Transverse colon (tissue), 4 donors: ENCODE data around the gene SLC24A3.

Experiments
- POLR2A ChIP-seq: fragments of 450-650 bp; IDR thresholded peaks from one replicate; pipeline ENCODE4 v1.6.1; 2016; ENCODE audit warnings: antibody characterized with exemption, mild to moderate bottlenecking, moderate library complexity
- POLR2AphosphoS5 ChIP-seq, 3 donors: sonication (generic); formaldehyde crosslinking; IDR thresholded peaks; one replicate each; pipeline ENCODE4 v1.6.1; 2016; ENCODE audit warnings: antibody characterized with exemption in 3 of 3
- TF ChIP-seq, protein P1 (sequence below), 5 experiments: fragments of 200-600 bp in 3 of 5; fragments of 450-650 bp in 2 of 5; sonication (generic) in 3 of 5; IDR thresholded peaks; 1 replicate in 2 of 5; 2 replicates in 3 of 5; pipeline ENCODE4 v1.5.1; 2016 to 2017; ENCODE audit warnings: antibody characterized with exemption in 5 of 5, inconsistent platforms in 3 of 5, mild to moderate bottlenecking in 2 of 5, moderate library complexity in 1 of 5

DNA sequence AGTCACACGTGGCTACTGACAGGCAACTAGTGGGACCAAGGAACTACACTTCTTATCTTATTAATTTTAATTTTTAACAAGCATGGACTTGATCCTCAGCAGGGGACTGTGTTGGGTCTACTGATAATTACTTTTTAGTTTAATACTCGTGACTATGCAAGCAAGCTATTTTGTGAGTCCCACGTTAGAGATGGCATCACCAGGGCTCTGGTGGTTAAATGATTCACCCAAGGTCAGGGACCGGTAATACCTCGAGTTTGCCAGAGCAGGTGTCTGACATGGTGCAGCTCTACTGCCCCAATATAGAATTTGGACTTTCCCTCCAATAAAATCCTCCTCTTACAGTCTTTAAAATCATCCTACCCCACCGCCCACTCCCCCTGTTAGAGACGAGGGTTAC lies 447.0 kb downstream of the SLC24A3 start:
- TF ChIP-seq POLR2A (no peak), POLR2AphosphoS5 (IDR thresholded peaks at IDR 0.05) (no peak)
- TF ChIP-seq, protein P1, sequence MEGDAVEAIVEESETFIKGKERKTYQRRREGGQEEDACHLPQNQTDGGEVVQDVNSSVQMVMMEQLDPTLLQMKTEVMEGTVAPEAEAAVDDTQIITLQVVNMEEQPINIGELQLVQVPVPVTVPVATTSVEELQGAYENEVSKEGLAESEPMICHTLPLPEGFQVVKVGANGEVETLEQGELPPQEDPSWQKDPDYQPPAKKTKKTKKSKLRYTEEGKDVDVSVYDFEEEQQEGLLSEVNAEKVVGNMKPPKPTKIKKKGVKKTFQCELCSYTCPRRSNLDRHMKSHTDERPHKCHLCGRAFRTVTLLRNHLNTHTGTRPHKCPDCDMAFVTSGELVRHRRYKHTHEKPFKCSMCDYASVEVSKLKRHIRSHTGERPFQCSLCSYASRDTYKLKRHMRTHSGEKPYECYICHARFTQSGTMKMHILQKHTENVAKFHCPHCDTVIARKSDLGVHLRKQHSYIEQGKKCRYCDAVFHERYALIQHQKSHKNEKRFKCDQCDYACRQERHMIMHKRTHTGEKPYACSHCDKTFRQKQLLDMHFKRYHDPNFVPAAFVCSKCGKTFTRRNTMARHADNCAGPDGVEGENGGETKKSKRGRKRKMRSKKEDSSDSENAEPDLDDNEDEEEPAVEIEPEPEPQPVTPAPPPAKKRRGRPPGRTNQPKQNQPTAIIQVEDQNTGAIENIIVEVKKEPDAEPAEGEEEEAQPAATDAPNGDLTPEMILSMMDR (IDR thresholded peaks at IDR 0.05): no peak
